ENCODE results near the gene TSKU.

Gene TSKU

GRCh38 chr11:76793391-76794291 is 10.5 kb downstream of the TSKU start:
- no peak for DNase-seq (ENCODE audit: low read depth, low spot score)
- Histone ChIP-seq H3K36me3 (ENCODE audit: insufficient read depth, low read length) (no peaks in the 10 kb centered on the region; the same call in 1 of the 2 replicates), H3K9ac (ENCODE audit: insufficient read length) (peak overlapping the region; percentile 22), H3K9me3 (ENCODE audit: low read depth, low read length) (no peaks in the 10 kb centered on the region), H3K27ac (peak overlapping the region; percentile 62), H3K4me3 (peak overlapping the region; percentile 38)
- no peak for TF ChIP-seq POLR2AphosphoS5 (IDR thresholded peaks at IDR 0.05; ENCODE audit: borderline replicate concordance, low read depth, low read length)
- no peak for TF ChIP-seq FOXP2 (optimal IDR thresholded peaks at IDR 0.05; ENCODE audit: control extremely low read depth, extremely low read length, insufficient read depth)
- TF ChIP-seq EZH2 (IDR thresholded peaks at IDR 0.05): no peak

GRCh38 chr11:76794371-76795289 is 11.5 kb downstream of the TSKU start:
- Histone ChIP-seq H3K9me3 (ENCODE audit: low read depth, low read length) (no peaks in the 10 kb centered on the region), H3K36me3 (ENCODE audit: insufficient read depth, low read length) (no peaks in the 10 kb centered on the region; the same call in 1 of the 2 replicates), H3K9ac (ENCODE audit: insufficient read length) (no peak overlapping the region), H3K27ac (no peak overlapping the region), H3K4me3 (no peak overlapping the region)
- TF ChIP-seq EZH2 (IDR thresholded peaks at IDR 0.05): no peak
- no peak for TF ChIP-seq POLR2AphosphoS5 (IDR thresholded peaks at IDR 0.05; ENCODE audit: borderline replicate concordance, low read depth, low read length)
- no peak for TF ChIP-seq FOXP2 (optimal IDR thresholded peaks at IDR 0.05; ENCODE audit: control extremely low read depth, extremely low read length, insufficient read depth)
- no peak for DNase-seq (ENCODE audit: low read depth, low spot score)

GRCh38 chr11:76795290-76795935 is 12.3 kb downstream of the TSKU start:
- Histone ChIP-seq H3K9ac (ENCODE audit: insufficient read length) (no peak overlapping the region), H3K27ac (no peak overlapping the region), H3K9me3 (ENCODE audit: low read depth, low read length) (no peaks in the 10 kb centered on the region), H3K4me3 (no peak overlapping the region), H3K36me3 (ENCODE audit: insufficient read depth, low read length) (no peaks in the 10 kb centered on the region; the same call in 1 of the 2 replicates)
- TF ChIP-seq POLR2AphosphoS5 (IDR thresholded peaks at IDR 0.05; ENCODE audit: borderline replicate concordance, low read depth, low read length) (no peak), FOXP2 (optimal IDR thresholded peaks at IDR 0.05; ENCODE audit: control extremely low read depth, extremely low read length, insufficient read depth) (no peak), EZH2 (IDR thresholded peaks at IDR 0.05) (no peak)
- no peak for DNase-seq (ENCODE audit: low read depth, low spot score)

GRCh38 chr11:76795936-76796441 is 12.8 kb downstream of the TSKU start:
- H3K9me3 ChIP-seq (ENCODE audit: low read depth, low read length): no peaks in the 10 kb centered on the region
- DNase-seq (ENCODE audit: low read depth, low spot score): no peak
- TF ChIP-seq POLR2AphosphoS5 (IDR thresholded peaks at IDR 0.05; ENCODE audit: borderline replicate concordance, low read depth, low read length) (no peak), EZH2 (IDR thresholded peaks at IDR 0.05) (no peak), FOXP2 (optimal IDR thresholded peaks at IDR 0.05; ENCODE audit: control extremely low read depth, extremely low read length, insufficient read depth) (no peak)
- H3K9ac ChIP-seq (ENCODE audit: insufficient read length): no peak overlapping the region
- no peaks in the 10 kb centered on the region; the same call in 1 of the 2 replicates for H3K36me3 ChIP-seq (ENCODE audit: insufficient read depth, low read length)
- no peak overlapping the region for H3K27ac ChIP-seq
- H3K4me3 ChIP-seq: no peak overlapping the region

GRCh38 chr11:76796511-76797198 is 13.5 kb downstream of the TSKU start:
- no peaks in the 10 kb centered on the region; the same call in 1 of the 2 replicates for H3K36me3 ChIP-seq (ENCODE audit: insufficient read depth, low read length)
- no peak overlapping the region for H3K27ac ChIP-seq
- TF ChIP-seq EZH2 (IDR thresholded peaks at IDR 0.05) (no peak), POLR2AphosphoS5 (IDR thresholded peaks at IDR 0.05; ENCODE audit: borderline replicate concordance, low read depth, low read length) (no peak), FOXP2 (optimal IDR thresholded peaks at IDR 0.05; ENCODE audit: control extremely low read depth, extremely low read length, insufficient read depth) (no peak)
- no peak overlapping the region for H3K9ac ChIP-seq (ENCODE audit: insufficient read length)
- DNase-seq (ENCODE audit: low read depth, low spot score): no peak
- no peak overlapping the region for H3K4me3 ChIP-seq
- H3K9me3 ChIP-seq (ENCODE audit: low read depth, low read length): no peaks in the 10 kb centered on the region

- DNase-seq (ENCODE audit: low read depth, low spot score): no peak
- Histone ChIP-seq H3K4me3 (no peak overlapping the region), H3K27ac (no peak overlapping the region), H3K36me3 (ENCODE audit: insufficient read depth, low read length) (no peaks in the 10 kb centered on the region; the same call in 1 of the 2 replicates), H3K9me3 (ENCODE audit: low read depth, low read length) (no peaks in the 10 kb centered on the region), H3K9ac (ENCODE audit: insufficient read length) (no peak overlapping the region)
- no peak for TF ChIP-seq EZH2 (IDR thresholded peaks at IDR 0.05)
- TF ChIP-seq FOXP2 (optimal IDR thresholded peaks at IDR 0.05; ENCODE audit: control extremely low read depth, extremely low read length, insufficient read depth): no peak
- TF ChIP-seq POLR2AphosphoS5 (IDR thresholded peaks at IDR 0.05; ENCODE audit: borderline replicate concordance, low read depth, low read length): no peak
Observed at GRCh38 chr11:76797341-76798201, 14.4 kb downstream of the TSKU start.

All from SK-N-MC (cell line).